WTC11 (cell line): ENCODE measurements around the gene NEUROG1.

Source experiments
- CTCF ChIP-seq: fragments of 200-600 bp; IDR thresholded peaks from 2 replicates; pipeline ENCODE4 v1.8.0; 2022; ENCODE audit warnings: antibody characterized with exemption
- FOXJ3 ChIP-seq: sonication (generic); formaldehyde crosslinking; IDR thresholded peaks from 2 replicates; pipeline ENCODE4 v1.9.0; 2021; ENCODE audit warnings: missing genetic modification reagents, mild to moderate bottlenecking, borderline replicate concordance
- SMAD4 ChIP-seq: sonication (generic); formaldehyde crosslinking; IDR thresholded peaks from 2 replicates; pipeline ENCODE4 v1.8.0; 2022; ENCODE audit warnings: mild to moderate bottlenecking, missing genetic modification reagents
- STAT6 ChIP-seq: sonication (generic); formaldehyde crosslinking; conservative IDR thresholded peaks from 2 replicates; pipeline ENCODE4 v1.8.1; 2023; ENCODE audit warnings: mild to moderate bottlenecking, low read depth, missing genetic modification reagents, moderate library complexity
- ZNF512 ChIP-seq: sonication (generic); formaldehyde crosslinking; IDR thresholded peaks from 2 replicates; pipeline ENCODE4 v1.8.1; 2022; ENCODE audit warnings: missing genetic modification reagents, borderline replicate concordance

- TF ChIP-seq ZNF512 (CRISPR knock-in tag) = no peak
- no peak for TF ChIP-seq CTCF
- TF ChIP-seq SMAD4 (CRISPR knock-in tag) = no peak
- no peak for TF ChIP-seq FOXJ3
- no peak for TF ChIP-seq STAT6 (CRISPR knock-in tag)
Observed at GRCh38 chr5:135521964-135522363, 13.8 kb downstream of the NEUROG1 start.
